Panc1 (cell line): ENCODE measurements around the gene ARHGAP23. TPM values are rescaled to one million over a fixed set of nuclear protein-coding genes. Genes with fewer than 3 reads are reported as not detected.

Source experiments
- total RNA-seq: library from RNA; stranded (reverse); gene quantifications from one replicate; pipeline ENCODE4 v1.2.1, GENCODE V29; 2021; ENCODE audit not compliant: unreplicated experiment

The ARHGAP23 gene
- total RNA-seq, 1 experiment from 2014 or later, result 33.0 TPM

Other genes with a start within 250 kb of the ARHGAP23 start
- gene TBC1D3, start 235.9 kb upstream of the ARHGAP23 start, total RNA-seq, result not detected
- gene MRPL45, start 131.3 kb upstream of the ARHGAP23 start, total RNA-seq, result 24.7 TPM
- gene GPR179, start 84.5 kb upstream of the ARHGAP23 start, total RNA-seq, result 0.03 TPM
- 31.0 TPM for gene SOCS7, start 76.6 kb upstream of the ARHGAP23 start, total RNA-seq
- gene SRCIN1, start 177.5 kb downstream of the ARHGAP23 start, total RNA-seq, result 12.8 TPM
- 19.9 TPM for gene EPOP, start 246.5 kb downstream of the ARHGAP23 start, total RNA-seq